AG09319 (cell line): ENCODE results near the gene CEBPB.

Experiments
- DNase-seq: peaks from one replicate; pipeline ENCODE4 v3.0.0-alpha.2; 2010; ENCODE audit warnings: low read depth; ENCODE audit errors: extremely low read depth
- CTCF ChIP-seq: IDR thresholded peaks from 2 replicates; pipeline ENCODE4 v1.5.1; 2011; ENCODE audit warnings: low read depth, mild to moderate bottlenecking, inconsistent platforms, low read length, moderate library complexity

CEBPB gene

GRCh38 chr20:50216543-50217206 is 26.0 kb downstream of the CEBPB start:
- no peak for DNase-seq
- no peak for TF ChIP-seq CTCF

- no peak for DNase-seq
- no peak for TF ChIP-seq CTCF
Observed at GRCh38 chr20:50217207-50217949, 26.7 kb downstream of the CEBPB start.

GRCh38 chr20:50218987-50219435 is 28.4 kb downstream of the CEBPB start:
- no peak for DNase-seq
- TF ChIP-seq CTCF = no peak

GRCh38 chr20:50219600-50219999 is 29.0 kb downstream of the CEBPB start:
- no peak for TF ChIP-seq CTCF

GRCh38 chr20:50220093-50220893 is 29.7 kb downstream of the CEBPB start:
- TF ChIP-seq CTCF = no peak
- DNase-seq = no peak

More at GRCh38 chr20:50219600-50219999, 29.0 kb downstream of the CEBPB start:
- DNase-seq = no peak

GRCh38 chr20:50220894-50221365 is 30.3 kb downstream of the CEBPB start:
- DNase-seq = no peak
- no peak for TF ChIP-seq CTCF
